HG02884 (cell line): Measurements from ENCODE around the gene SEPTIN7.

Source experiments
- ATAC-seq: cut with Tn5 transposase; IDR thresholded peaks from one replicate; pipeline ENCODE4 v1.9.1; 2021; ENCODE audit warnings: mild to moderate bottlenecking, moderate library complexity; ENCODE audit not compliant: unreplicated experiment

The SEPTIN7 gene

DNA sequence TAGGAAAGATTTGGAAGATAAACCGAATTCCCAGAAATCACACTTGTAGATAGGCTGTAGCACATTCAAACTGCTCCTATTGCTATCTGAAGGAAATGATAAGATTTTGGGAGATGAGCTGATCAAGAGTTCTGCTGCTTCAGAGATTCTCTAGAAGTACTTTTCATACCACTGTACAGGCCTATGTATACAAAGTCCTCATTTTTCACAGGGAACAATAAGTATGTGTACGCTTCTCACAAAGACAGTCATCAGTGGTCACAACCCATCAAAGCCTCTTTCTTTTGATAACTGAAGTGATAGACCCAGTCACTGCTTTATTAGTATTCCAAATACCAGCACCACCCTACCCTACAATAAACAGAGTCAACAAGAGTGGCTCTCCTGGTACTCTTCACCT, 15.6 kb upstream of the SEPTIN7 start:
- ATAC-seq, result no peak

DNA sequence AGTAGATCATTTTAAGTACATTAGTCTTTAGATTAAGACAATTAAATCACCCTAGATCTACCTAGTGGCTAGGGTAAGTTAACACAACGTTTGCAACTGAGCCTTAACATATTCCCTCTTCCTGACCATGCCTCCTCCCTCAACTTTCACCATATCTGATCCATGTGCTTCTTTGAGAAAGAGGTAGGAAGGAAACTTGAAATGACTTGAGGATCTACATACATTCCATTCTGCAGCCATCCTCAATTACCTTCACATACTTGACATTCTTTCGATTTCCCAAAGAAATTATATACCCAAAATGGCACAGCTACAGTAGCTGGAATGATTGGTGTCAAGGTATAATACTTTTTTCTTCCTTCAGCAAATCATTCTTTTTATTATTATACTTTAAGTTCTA, 12.9 kb upstream of the SEPTIN7 start:
- ATAC-seq, result no peak

DNA sequence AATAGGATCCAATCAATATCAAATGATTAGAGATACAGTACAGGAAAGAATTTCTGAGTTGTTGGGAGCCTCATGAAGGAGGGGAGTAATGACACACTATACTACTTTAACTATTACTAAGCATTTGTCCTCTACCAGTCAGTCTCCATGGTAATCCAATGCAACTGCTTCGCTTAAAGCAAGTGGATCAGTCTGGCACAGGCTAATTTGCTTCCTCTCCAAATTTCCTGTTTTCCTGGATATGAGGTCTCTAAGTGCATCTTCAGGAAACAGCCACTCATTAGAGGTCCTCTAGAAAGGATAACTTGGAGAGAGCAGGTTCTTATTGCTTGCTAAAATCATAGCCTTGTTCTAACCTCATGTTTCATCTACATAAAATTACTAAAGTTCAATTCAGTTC, 8.4 kb upstream of the SEPTIN7 start:
- ATAC-seq, result no peak

DNA sequence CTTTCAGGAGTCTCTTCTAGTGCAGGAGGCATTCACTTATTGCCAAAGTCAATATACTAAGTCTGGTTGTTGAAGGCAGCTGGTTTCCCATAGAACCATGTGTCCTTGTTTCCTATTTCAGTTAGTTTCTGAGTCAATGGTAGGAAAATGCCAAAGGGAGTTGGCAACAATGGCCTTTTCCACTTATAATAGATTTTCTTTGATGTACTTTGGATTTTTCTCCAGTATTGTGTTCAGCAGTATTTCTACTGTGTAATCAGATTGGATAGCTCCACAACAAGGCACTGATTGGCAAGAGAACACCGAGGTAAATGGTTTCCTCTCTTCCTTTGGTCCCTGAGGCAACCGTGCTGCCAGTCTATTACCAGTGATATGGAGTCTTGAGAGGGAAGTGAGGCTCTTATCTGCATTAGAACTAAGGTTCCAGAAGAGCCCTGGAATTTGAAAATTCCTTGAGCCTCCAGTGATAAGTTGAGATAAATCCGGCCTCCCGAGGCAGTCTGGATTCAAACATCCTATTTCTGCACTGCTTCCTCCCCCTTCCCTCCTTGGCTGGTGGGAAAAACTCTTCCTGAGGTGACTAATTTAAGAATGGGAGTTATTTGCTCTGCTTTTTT, 7.9 kb upstream of the SEPTIN7 start:
- ATAC-seq, result no peak

DNA sequence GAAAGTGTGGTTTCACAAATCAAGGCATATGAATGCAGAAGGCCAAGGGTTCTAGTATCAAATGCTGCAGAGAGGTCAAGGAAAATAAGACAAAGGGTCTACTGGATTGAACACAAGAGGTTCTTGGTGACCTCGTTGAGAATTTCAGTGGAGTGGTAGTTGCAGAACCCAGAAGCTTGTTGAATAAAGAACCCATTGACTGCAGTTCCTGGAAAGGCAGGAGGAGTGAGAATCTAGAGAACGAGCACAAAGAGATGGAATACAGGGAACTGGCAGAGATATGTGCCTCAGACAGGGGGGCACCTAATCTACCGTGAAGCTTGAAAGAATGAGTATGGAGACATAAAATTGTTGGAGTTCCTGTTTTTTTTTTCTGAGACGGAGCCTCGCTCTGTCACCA, 3.5 kb upstream of the SEPTIN7 start:
- ATAC-seq, result no peak

DNA sequence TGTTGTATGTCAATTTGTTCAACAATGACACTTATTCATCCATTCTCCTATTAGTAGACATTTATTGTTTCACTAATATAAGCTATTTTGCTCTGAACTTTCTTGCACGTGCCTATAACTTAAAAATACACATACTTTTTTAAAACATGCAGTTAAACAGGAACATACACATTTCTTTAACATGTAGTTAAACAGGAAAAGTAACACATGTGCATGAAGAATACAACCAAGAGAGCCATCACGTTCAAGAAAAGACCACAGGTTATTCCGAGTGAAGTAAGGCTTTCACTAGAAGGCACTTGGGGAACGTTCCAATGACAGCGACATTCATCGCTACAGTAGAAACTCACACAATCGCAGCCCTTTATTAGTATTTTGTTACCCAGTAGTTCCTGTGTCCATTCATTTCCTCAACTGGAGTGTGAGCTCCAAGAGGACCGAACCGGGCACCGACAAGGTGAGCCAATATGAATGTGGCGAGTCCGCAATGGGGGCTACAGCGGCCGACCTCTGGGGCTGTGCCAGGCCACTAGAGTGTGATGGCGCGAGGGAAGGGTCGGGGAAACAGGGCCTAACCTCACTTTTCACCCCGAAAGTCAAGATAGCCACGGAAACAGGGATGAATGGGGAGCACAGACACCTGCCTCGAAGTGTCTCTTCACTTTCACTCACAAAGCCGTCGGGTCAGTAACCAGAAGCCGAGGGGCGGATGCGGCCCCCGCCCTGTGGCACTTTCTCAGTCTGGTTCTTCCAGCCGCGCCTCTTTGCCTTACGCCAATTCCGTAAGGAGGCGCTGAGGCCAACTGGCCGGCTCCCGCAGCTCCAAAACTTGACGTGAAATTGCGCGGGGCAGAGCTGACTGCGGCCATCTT, 775 bp upstream of the SEPTIN7 start:
- peak; percentile 55 for ATAC-seq

DNA sequence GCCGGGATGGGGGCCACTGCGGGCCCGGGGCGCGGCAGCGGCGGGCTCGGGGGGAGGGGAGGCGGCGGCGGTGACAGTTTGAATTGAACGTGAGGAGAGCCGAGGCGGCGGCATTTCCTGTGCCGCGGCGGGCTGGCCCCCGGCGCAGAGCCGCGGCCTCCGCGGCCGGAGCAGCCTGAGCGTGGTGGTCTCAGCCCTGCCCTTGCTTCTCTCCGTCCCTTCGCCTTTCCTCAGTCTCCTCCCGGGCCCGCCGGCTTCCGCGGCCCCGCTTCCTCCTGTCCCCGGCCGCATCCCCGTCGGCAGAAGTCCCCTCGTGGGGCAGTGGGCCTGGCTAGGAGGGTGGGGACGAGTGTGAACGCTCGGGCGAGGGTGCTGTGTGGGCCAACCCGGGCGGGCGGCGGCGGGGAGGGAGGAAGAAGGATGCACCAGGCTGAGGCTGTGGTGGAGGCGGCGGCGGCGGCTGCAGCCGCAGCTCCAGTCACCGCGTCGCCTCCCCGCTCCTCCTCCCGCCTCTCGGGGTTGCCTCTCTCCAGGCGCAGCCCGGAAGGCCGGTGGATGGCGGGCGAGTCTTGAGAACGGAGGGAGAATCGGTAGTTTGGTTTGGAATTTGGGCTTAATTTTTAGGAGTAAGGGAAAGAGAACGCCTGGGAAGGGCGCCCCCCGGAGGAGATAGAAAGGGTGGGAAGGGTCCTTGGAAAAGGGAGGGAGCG, 690 bp downstream of the SEPTIN7 start:
- peak; percentile 25 for ATAC-seq

DNA sequence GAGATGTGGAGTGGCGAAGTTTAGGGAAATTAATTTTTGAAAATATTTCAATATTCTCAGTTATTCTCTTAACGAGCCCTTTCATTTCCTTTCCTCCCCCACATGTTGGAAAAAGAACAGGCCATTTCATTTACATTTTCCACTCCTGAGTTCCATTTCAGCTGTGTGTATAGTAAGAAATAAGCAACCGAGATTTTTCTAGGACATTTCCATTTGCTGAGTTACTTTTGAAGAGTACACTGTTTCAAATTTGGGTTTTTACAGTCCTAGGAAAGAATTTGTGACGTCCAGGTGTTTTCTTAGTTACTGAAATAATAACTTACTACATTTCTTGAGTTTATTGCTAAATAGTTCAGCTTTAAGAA, 1.2 kb downstream of the SEPTIN7 start:
- ATAC-seq, result no peak

DNA sequence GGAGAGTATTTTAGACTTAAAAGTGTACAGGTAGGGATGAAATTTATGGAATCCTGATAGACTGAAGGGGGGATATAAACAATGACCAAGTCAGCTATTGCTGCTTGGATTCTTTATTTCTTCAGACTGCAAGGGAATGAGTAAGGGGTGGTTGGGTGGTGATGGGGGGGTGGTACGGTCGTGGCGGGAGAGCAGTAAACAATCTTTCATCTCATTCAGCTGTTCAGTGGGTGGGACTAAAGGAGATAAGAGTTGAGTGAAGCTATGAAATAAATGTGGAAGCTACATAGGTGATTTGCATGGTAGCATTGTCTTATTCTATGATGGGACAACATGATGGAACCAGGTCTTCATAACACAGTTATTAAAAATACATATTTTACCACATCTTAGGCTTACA, 1.8 kb downstream of the SEPTIN7 start:
- no peak for ATAC-seq

DNA sequence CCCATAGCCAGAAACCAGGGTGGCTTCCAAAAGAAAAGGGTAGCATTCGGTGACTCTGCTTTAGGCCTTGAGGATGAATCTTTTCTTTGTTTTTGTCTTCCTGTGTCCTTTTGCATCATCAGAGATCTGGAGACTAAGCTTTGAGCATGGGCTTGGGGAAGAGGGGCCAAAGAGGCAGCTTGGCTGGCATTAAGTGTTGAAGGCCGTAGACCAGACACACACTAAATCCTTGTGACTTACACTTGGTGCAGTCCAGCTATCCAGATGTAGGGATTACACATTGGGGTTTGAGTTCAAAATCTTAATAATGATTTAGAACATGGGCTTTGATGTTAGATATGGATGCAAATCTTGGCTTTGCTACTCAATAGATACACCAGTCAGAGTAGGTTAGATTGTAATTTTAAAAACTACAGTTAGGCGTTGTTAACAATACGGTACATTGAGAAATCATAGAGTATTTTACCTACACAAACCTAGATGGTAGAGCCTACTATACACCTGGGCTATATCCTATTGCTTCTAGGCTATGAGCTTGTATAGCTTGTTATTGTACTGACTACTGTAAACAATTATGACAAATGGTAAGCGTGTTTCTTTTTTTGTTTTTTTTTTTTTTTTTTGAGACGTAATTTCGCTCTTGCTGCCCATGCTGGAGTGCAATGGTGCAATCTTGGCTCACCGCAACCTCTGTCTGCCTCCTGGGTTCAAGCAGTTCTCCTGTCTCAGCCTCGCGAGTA, 3.5 kb downstream of the SEPTIN7 start:
- ATAC-seq, result no peak

DNA sequence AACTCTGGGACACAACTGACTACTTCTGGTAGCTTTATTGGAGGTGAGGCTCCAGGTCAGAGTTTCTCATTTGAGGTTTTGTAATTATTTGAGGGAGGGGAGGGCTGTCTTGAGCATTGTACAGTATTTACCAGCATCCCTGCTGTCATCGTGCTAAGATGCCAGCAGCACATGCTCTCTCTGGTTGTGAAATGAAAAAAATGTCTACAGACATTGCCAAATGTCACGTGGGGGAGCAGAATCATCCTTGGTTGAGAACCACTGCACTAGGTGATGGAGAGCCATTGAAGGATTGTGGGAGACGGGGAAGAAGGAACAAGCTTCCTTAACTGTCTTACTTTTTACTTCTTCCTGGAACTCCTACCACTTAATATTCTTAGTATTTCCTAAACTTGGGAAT, 5.0 kb downstream of the SEPTIN7 start:
- ATAC-seq, result no peak

DNA sequence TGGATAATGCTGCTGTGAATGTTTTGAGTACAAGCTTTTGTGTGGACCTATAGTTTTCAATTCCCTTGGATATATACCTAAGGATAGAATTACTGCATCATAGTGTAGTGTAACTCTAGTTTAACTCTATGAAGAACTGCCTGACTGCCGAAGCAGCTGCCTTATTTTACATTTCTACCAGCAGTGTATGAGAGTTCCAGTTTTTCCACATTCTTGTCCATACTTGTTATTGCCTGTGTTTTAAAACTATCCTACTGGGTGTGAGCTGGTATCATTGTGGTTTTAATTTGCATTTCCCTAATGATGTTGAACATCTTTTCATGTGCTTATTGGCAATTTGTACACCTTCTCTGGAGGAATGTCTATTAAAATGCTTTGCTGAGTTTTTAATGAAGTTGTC, 15.7 kb downstream of the SEPTIN7 start:
- ATAC-seq, result no peak

DNA sequence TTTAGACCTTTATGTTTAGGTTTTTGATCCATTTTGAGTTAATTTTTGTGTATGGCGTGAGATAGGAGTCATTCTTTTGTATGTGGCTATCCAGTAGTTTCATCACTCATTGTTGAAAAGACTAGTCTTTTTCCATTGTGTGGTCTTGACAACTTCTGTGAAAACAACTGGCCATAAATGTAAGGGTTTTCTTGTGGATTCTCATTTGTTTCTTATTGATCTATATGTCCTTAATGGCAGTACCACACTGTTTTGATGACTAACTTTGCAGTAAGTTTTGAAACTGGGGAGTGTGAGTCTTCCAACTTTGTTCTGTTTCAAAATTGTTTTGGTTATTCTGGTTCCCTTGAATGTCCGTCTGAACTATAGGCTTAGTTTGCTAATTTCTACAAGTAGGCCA, 16.3 kb downstream of the SEPTIN7 start:
- ATAC-seq, result no peak

DNA sequence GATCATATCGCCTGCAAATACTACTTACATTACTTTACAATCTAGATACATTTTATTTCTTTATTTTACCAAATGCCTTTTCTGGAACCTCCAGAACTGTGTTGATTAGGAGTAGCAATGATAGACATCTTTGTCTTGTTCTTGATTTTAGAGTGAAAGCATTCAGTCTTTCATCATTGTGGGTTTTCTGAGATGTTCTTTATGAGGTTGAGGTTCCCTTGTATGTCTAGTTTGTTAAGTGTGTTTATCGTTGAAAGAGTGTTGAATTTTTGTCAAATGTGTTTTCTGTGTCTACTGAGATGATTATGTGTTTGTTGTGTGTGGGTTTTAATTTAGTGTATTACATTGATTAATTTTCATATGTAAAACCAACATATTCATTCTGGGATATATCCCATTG, 17.1 kb downstream of the SEPTIN7 start:
- ATAC-seq, result no peak

DNA sequence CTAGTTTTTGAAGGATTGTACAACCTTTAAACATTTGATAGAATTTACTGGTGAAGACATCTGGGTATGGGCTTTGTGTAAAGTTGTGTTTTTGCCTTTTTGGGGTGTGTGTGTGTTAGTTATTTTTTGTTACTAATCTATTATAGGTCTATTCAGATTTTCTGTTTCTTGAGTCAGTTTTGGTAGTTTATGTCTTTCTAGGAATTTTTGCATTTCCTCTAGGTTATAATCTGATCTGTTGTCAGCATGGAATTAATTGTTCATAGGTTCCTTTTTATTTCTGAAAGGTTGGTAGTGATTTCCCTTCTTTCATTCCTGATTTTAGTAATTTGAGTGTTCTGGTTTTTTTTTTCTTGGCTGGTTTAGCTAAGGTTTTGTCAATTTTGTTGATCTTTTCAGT, 17.7 kb downstream of the SEPTIN7 start:
- ATAC-seq, result no peak

DNA sequence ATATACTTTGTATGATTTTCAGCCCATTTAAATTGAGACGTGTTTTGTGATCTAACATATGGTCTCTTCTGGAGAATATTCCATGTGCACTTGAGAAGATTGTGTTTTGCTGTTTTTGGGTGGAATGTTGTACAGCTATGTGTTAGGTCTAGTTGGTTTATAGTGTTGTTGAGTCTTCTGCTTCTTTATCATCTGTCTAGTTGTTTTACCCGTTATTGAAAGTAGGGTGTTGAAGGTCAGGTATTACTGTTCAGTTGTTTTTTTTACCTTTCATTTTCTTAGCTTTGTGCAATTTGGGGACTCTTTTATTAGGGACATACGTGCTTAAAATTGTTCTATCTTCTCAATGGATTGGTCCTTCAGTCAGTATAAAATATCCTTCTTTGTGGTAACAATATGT, 18.5 kb downstream of the SEPTIN7 start:
- ATAC-seq, result no peak

DNA sequence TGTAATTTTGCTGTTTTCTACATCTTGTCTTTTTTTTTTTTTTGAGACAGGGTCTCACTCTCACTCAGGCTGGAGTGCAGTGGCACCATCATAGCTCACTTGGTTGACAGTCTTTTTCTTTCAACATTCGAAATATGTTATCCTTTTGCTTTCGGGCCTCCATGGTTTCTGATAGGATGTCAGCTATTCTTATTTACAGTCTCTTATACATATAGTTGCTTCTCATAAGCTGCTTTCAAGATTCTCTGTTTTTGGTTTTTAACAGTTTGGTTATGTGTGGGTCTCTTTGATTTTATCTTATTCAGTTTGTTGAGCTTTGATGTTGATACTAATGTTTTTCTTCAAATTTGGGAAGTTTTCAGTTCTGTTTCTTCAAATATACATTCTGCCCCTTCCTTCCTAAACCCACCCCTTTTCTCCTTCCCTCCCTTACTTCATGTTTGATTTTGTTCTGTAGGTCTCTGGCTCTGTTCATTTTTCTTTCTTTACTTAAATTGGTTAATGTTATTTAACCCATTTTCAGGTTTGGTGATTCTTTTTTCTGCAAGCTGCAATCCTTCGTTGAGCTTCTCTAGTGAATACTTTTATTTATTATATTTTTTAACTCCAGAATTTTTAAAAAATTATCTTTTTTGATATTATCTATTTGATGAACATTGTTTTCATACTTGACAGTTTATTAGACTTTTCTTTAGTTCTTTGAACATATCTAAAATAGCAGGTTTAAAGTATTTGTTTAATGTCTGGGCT, 19.3 kb downstream of the SEPTIN7 start:
- no peak for ATAC-seq

DNA sequence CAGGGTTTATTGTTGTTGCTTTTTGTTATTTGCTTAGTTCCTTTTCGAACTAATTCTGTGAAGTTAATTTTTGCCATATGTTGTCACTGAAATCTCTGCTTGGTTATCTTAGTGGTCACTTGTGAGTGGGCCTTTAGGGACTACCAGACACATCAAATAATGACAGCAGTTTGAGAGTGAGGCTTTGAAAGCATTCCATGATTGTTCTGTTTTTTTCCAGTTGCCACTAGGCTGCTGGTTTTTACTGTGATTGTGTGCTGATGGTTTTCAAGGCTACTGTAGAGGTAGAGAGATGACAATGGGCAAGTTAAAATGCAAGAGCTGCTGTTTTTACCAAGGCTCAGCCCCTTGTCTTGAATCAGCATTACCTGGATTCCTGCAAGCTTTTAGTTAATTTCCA, 20.0 kb downstream of the SEPTIN7 start:
- no peak for ATAC-seq

DNA sequence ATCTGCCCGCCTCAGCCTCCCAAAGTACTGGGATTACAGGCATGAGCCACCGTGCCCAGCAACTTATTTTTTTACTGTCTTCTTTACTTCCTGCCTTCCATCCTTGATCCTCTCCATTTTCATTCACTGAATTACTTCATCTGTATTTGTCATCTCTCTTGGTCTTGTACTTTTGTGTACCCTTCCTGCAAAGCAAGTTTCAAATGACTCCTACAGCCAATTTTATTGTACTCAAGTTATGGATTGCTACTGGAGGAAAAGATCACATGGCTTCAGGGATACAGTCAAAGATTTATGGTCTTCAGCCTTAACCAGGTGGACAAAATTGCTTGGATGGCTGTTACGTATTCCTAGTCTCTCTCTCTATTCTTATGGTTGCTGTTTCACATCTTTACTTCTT, 22.6 kb downstream of the SEPTIN7 start:
- no peak for ATAC-seq

DNA sequence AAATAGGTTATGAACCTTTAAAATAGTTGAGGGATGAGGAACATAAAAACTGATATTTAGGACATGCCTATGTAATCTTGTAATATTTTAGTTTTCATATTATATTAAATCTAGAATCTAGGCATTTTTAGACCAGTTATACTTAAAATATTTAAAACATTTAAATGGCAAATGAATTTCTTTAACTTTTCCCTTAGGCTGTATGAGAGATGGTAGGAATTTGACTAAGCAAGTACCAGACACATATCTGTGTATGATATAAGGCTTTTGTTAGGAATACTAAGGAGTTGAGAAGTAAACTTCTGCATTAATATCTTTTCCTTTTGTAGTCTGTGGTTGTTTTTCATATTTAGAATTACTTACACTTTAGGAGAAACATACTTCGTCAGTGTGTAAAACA, 25.1 kb downstream of the SEPTIN7 start:
- no peak for ATAC-seq

DNA sequence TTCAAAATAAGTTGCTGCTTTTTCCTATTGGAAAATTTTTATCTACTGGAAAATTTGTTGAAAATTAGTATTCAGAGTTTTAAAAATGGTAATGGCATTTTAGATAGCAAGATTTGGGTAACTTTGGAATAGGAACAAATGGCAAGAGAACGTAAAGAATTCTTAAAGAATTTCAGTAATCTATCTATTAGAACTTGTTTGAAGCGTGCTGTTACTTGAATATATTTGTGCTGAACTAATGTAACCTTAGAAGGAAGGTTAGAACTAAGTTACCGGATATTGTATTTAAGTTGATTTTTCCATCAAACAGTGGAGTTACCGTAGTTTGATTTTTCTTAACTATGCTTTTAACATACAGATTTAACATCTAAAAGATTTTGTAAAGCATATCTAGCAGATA, 25.9 kb downstream of the SEPTIN7 start:
- no peak for ATAC-seq
